B cell (primary cell): ENCODE data around the gene UTS2R. TPM values are rescaled to one million over a fixed set of nuclear protein-coding genes. Genes with fewer than 3 reads are reported as not detected.

Source experiments
- ATAC-seq: fragments of 200-7000 bp; cut with Tn5 transposase; one replicate; pipeline ENCODE4 v1.10.0; 2021; ENCODE audit warnings: low read depth, mild to moderate bottlenecking, moderate number of reproducible peaks, moderate library complexity
- CTCF ChIA-PET: fragments of 350-600 bp; sonication (Branson Sonifier 250); formaldehyde crosslinking; loops from one replicate; lab custom pipeline; 2021; ENCODE audit warnings: antibody characterized with exemption, inconsistent platforms; lab: Charles Lee
- POLR2A ChIA-PET: fragments of 350-600 bp; sonication (Branson Sonifier 250); formaldehyde crosslinking; loops from one replicate; lab custom pipeline; 2021; ENCODE audit warnings: antibody characterized with exemption; lab: Charles Lee
- DNase-seq: peaks from one replicate; pipeline ENCODE4 v3.0.0; 2013
- H2AFZ ChIP-seq: 2 replicates; pipeline ENCODE4 v1.6.1; 2012; ENCODE audit warnings: mild to moderate bottlenecking, low read depth, low read length; ENCODE audit not compliant: insufficient read depth, poor library complexity, severe bottlenecking
- H3K27ac ChIP-seq, 2 donors: 1 replicate in 1 of 2; 2 replicates in 1 of 2; pipeline ENCODE4 v1.5.1; 2012 to 2013; ENCODE audit warnings: low read length in 2 of 2, mild to moderate bottlenecking in 2 of 2, moderate library complexity in 1 of 2
- H3K27me3 ChIP-seq, 4 experiments: fragments of 200-600 bp in 1 of 4; sonication (generic) in 1 of 4; replicated peaks in 1 of 4; 1 replicate in 2 of 4; 2 replicates in 2 of 4; pipeline versions ENCODE4 v1.6.1 to v1.7.0; 2013 to 2016; ENCODE audit warnings: low read length in 3 of 4, mild to moderate bottlenecking in 2 of 4, mixed read lengths in 1 of 4, moderate library complexity in 1 of 4; ENCODE audit not compliant: insufficient read depth in 4 of 4, control insufficient read depth in 3 of 4; ENCODE audit errors: control extremely low read depth in 1 of 4
- H3K36me3 ChIP-seq, 2 experiments: replicated peaks in 1 of 2; 1 replicate in 1 of 2; 2 replicates in 1 of 2; pipeline versions ENCODE4 v1.6.1 to v1.7.1; 2013; ENCODE audit warnings: low read length in 1 of 2; ENCODE audit not compliant: insufficient read depth in 2 of 2, control insufficient read depth in 1 of 2; ENCODE audit errors: control extremely low read depth in 1 of 2, extremely low read depth in 1 of 2
- H3K4me1 ChIP-seq, 2 donors: fragments of 200-600 bp in 1 of 2; sonication (generic) in 1 of 2; 1 replicate in 1 of 2; 2 replicates in 1 of 2; pipeline versions ENCODE4 v1.5.1 to v1.6.1; 2013 to 2017; ENCODE audit warnings: low read length in 2 of 2; ENCODE audit not compliant: control insufficient read depth in 2 of 2, insufficient read depth in 2 of 2
- H3K4me2 ChIP-seq: replicated peaks from 2 replicates; pipeline ENCODE3; 2012; ENCODE audit warnings: mild to moderate bottlenecking, low read depth, low read length; ENCODE audit not compliant: poor library complexity, severe bottlenecking
- H3K4me3 ChIP-seq, 5 experiments: fragments of 200-600 bp in 1 of 5; sonication (generic) in 1 of 5; 1 replicate in 3 of 5; 2 replicates in 2 of 5; pipeline versions ENCODE4 v1.5.1 to v1.7.0; 2011 to 2016; ENCODE audit warnings: low read length in 4 of 5, mild to moderate bottlenecking in 4 of 5, low read depth in 2 of 5, control low read depth in 1 of 5, moderate library complexity in 1 of 5; ENCODE audit not compliant: insufficient read depth in 1 of 5; ENCODE audit errors: control extremely low read depth in 1 of 5, extremely low read depth in 1 of 5
- H3K79me2 ChIP-seq: fragments of 200-600 bp; sonication (generic); one replicate; pipeline ENCODE4 v1.6.0; 2016; ENCODE audit warnings: low read length; ENCODE audit not compliant: control insufficient read depth, insufficient read depth
- H3K9ac ChIP-seq: fragments of 200-600 bp; sonication (generic); 2 replicates; pipeline ENCODE4 v1.6.1; 2017; ENCODE audit warnings: mild to moderate bottlenecking, low read length, moderate library complexity
- H3K9me3 ChIP-seq, 3 donors: one replicate each; pipeline versions ENCODE4 v1.6.1 to v1.7.1; 2013; ENCODE audit warnings: low read length in 2 of 3; ENCODE audit not compliant: control insufficient read depth in 2 of 3, insufficient read depth in 1 of 3; ENCODE audit errors: control extremely low read depth in 1 of 3
- H4K20me1 ChIP-seq: 2 replicates; pipeline ENCODE4 v1.6.0; 2012; ENCODE audit warnings: mild to moderate bottlenecking, low read length; ENCODE audit not compliant: insufficient read depth, control insufficient read depth, poor library complexity, severe bottlenecking
- H3K27ac Mint-ChIP-seq: one replicate; pipeline ENCODE4 v1.8.0; 2021; ENCODE audit warnings: mixed read lengths
- H3K27me3 Mint-ChIP-seq: one replicate; pipeline ENCODE4 v1.8.0; 2021; ENCODE audit warnings: mixed read lengths
- H3K4me1 Mint-ChIP-seq: one replicate; pipeline ENCODE4 v1.8.0; 2021; ENCODE audit warnings: mixed read lengths
- H3K4me3 Mint-ChIP-seq: one replicate; pipeline ENCODE4 v1.8.0; 2021; ENCODE audit warnings: mixed read lengths
- H3K9me3 Mint-ChIP-seq: one replicate; pipeline ENCODE4 v1.8.0; 2022; ENCODE audit warnings: mixed read lengths; ENCODE audit not compliant: insufficient read depth
- EZH2 ChIP-seq: IDR thresholded peaks from 2 replicates; pipeline ENCODE4 v1.6.1; 2012; ENCODE audit warnings: borderline replicate concordance, low read depth, mild to moderate bottlenecking, moderate library complexity, low read length; ENCODE audit not compliant: insufficient read depth, poor library complexity, severe bottlenecking
- WGBS: methylation state at CpG from one replicate; pipeline ENCODE4 v1.1.5; 2013; ENCODE audit warnings: missing lambda C conversion rate; ENCODE audit not compliant: insufficient coverage; 5-methylcytosine and 5-hydroxymethylcytosine counted together
- intact Hi-C: fragments of 100-400 bp; cut with micrococcal nuclease; formaldehyde crosslinking; loops from one replicate; pipeline ENCODE4 v1.10.0; 2022
- polyA plus RNA-seq: library from polyadenylated mRNA; depleted of rRNA; stranded (reverse); fragments of >200 nt; gene quantifications from 2 replicates; pipeline ENCODE4 v1.2.3, GENCODE V29; 2012
- total RNA-seq, 2 donors: library from RNA; stranded (reverse); fragments of 120-200 nt in 1 of 2; gene quantifications; 1 replicate in 1 of 2; 2 replicates in 1 of 2; pipeline versions ENCODE4 v1.2.3 to v1.2.4, GENCODE V29; 2013 to 2022
- TF ChIP-seq, protein P1 (sequence below): fragments of 200-600 bp; IDR thresholded peaks from one replicate; pipeline ENCODE4 v1.8.0; 2022; ENCODE audit warnings: antibody characterized with exemption, mild to moderate bottlenecking

UTS2R gene
- total and polyA plus RNA-seq, 2 donors (not counting 1 experiment from before 2014, with no cell fraction given) = 0.86 TPM; not detected in 1

GRCh38 chr17:82348434-82348833 lies 23.1 kb upstream of the UTS2R start:
- no peak for ATAC-seq
- CTCF ChIA-PET = interaction anchor here (1.1 to 4.9 kb wide), 3 partner anchors 48 to 206 kb away, joined by 4 to 43 read pairs (median 40); no protein-coding TSS in a partner anchor
- TF ChIP-seq, protein P1, sequence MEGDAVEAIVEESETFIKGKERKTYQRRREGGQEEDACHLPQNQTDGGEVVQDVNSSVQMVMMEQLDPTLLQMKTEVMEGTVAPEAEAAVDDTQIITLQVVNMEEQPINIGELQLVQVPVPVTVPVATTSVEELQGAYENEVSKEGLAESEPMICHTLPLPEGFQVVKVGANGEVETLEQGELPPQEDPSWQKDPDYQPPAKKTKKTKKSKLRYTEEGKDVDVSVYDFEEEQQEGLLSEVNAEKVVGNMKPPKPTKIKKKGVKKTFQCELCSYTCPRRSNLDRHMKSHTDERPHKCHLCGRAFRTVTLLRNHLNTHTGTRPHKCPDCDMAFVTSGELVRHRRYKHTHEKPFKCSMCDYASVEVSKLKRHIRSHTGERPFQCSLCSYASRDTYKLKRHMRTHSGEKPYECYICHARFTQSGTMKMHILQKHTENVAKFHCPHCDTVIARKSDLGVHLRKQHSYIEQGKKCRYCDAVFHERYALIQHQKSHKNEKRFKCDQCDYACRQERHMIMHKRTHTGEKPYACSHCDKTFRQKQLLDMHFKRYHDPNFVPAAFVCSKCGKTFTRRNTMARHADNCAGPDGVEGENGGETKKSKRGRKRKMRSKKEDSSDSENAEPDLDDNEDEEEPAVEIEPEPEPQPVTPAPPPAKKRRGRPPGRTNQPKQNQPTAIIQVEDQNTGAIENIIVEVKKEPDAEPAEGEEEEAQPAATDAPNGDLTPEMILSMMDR = no peak
- no peak for TF ChIP-seq EZH2
- no peak for DNase-seq
- Histone ChIP-seq H3K27me3 (peaks cover 0 to 27% (median 3%) of the 10 kb centered on the region in 4 experiments), H4K20me1 (no peaks in the 10 kb centered on the region), H3K9me3 (no peaks in the 10 kb centered on the region), H3K4me3 (no peak overlapping the region), H3K4me1 (peaks cover 12 to 17% of the 10 kb centered on the region in 2 donors), H2AFZ (no peak overlapping the region), H3K79me2 (no peaks in the 10 kb centered on the region), H3K36me3 (no peaks in the 10 kb centered on the region), H3K9ac (no peak overlapping the region), H3K4me2 (no peak overlapping the region), H3K27ac (no peak overlapping the region)
- no peak overlapping the region for H3K27ac Mint-ChIP-seq
- WGBS = 84% methylated on average over 8 of the region's 9 CpGs
- H3K4me3 Mint-ChIP-seq = no peak overlapping the region
- peaks cover 11% of the 10 kb centered on the region for H3K4me1 Mint-ChIP-seq
- H3K27me3 Mint-ChIP-seq = peaks cover 15% of the 10 kb centered on the region
- no peaks in the 10 kb centered on the region for H3K9me3 Mint-ChIP-seq
- POLR2A ChIA-PET = no interaction called here
- intact Hi-C loops = no loop called here

- CTCF ChIA-PET = interaction anchor here (1.0 to 4.9 kb wide), 4 partner anchors 113 to 206 kb away, joined by 3 to 43 read pairs (median 22); no protein-coding TSS in a partner anchor
- intact Hi-C loops = no loop called here
- H3K4me3 Mint-ChIP-seq = no peak overlapping the region
Measured at GRCh38 chr17:82348866-82349265, 22.7 kb upstream of the UTS2R start.

More at GRCh38 chr17:82348866-82349265, 22.7 kb upstream of the UTS2R start:
- H2AFZ ChIP-seq = no peak overlapping the region
- H3K27me3 ChIP-seq = peaks cover 0 to 29% (median 3%) of the 10 kb centered on the region in 4 experiments
- POLR2A ChIA-PET = interaction anchor here (0.6 kb wide), 1 partner anchor 432 kb away, joined by 6 read pairs; no protein-coding TSS in a partner anchor
- ATAC-seq (no peak), DNase-seq (no peak)
- no peaks in the 10 kb centered on the region for H3K79me2 ChIP-seq
- H3K4me1 ChIP-seq = peaks cover 12 to 17% of the 10 kb centered on the region in 2 donors
- no peak overlapping the region for H3K4me2 ChIP-seq
- no peaks in the 10 kb centered on the region for H4K20me1 ChIP-seq
- no peaks in the 10 kb centered on the region for H3K36me3 ChIP-seq
- Mint-ChIP-seq H3K27me3 (peaks cover 15% of the 10 kb centered on the region), H3K4me1 (peaks cover 11% of the 10 kb centered on the region), H3K9me3 (no peaks in the 10 kb centered on the region), H3K27ac (no peak overlapping the region)
- no peak overlapping the region for H3K9ac ChIP-seq
- H3K9me3 ChIP-seq = no peaks in the 10 kb centered on the region
- no peak overlapping the region for H3K4me3 ChIP-seq
- TF ChIP-seq, protein P1 = no peak
- no peak for TF ChIP-seq EZH2
- 83% methylated on average over 2 of the region's 11 CpGs for WGBS
- no peak overlapping the region for H3K27ac ChIP-seq
